ENCODE data around the gene ARFRP1.
"Not testable (repeated sequence)": the region's sequence is repeated elsewhere in the genome, so short reads cannot be mapped to it uniquely, and the experiment has no call there.

The ARFRP1 gene

DNA sequence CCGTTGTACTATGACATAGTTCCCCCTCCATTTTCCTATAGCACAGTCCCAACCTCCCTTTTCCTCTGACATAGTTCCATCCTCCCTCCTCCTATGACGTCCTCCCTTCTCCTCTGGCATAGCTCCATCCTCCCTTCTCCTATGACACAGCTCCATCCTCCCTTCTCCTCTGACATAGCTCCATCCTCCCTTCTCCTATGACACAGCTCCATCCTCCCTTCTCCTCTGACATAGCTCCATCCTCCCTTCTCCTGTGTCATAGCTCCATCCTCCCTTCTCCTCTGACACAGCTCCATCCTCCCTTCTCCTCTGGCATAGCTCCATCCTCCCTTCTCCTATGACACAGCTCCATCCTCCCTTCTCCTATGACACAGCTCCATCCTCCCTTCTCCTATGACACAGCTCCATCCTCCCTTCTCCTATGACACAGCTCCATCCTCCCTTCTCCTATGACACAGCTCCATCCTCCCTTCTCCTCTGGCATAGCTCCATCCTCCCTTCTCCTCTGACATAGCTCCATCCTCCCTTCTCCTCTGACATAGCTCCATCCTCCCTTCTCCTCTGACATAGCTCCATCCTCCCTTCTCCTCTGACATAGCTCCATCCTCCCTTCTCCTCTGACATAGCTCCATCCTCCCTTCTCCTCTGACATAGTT lies 15.3 kb upstream of the ARFRP1 start:
- Mint-ChIP-seq H3K9me3 (peaks cover 12% of the 10 kb centered on the region), H3K4me1 (ENCODE audit: low read depth) (peaks cover 17% of the 10 kb centered on the region), H3K36me3 (ENCODE audit: low read depth) (peaks cover 52% of the 10 kb centered on the region), H3K27ac (peak overlapping the region; percentile 19)
- H3K4me3 Mint-ChIP-seq; H3K27me3 Mint-ChIP-seq (ENCODE audit: low read depth): not testable (repeated sequence)

DNA sequence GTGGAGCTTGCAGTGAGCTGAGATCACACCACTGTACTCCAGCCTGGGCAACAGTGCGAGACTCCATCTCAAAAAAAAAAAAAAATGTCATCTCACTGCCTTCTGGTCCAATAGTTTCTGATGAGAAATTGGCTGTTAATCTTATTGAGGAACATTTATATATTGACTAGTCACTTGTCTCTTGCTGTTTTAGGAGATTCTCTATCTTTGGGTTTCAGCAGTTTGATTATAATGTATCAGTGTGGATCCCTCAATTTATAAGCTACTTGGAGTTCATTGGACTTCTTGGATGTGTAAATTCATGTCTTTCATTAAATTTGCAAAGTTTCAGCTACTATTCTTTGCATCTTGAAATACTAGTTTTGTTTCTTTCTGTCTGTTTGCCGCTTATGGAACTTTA lies 11.2 kb upstream of the ARFRP1 start:
- Mint-ChIP-seq H3K4me3 (no peak overlapping the region), H3K27me3 (ENCODE audit: low read depth) (no peaks in the 10 kb centered on the region), H3K36me3 (ENCODE audit: low read depth) (peaks cover 61% of the 10 kb centered on the region), H3K4me1 (ENCODE audit: low read depth) (peaks cover 16% of the 10 kb centered on the region), H3K27ac (no peak overlapping the region), H3K9me3 (peaks cover 16% of the 10 kb centered on the region)

GRCh38 chr20:63714858-63715257 lies 7.1 kb upstream of the ARFRP1 start:
- peaks cover 19% of the 10 kb centered on the region for H3K9me3 Mint-ChIP-seq
- H3K36me3 Mint-ChIP-seq (ENCODE audit: low read depth), result peaks cover 67% of the 10 kb centered on the region
- H3K4me1 Mint-ChIP-seq (ENCODE audit: low read depth), result peaks cover 30% of the 10 kb centered on the region
- no peak overlapping the region for H3K27ac Mint-ChIP-seq
- H3K4me3 Mint-ChIP-seq, result no peak overlapping the region
- no peaks in the 10 kb centered on the region for H3K27me3 Mint-ChIP-seq (ENCODE audit: low read depth)

DNA sequence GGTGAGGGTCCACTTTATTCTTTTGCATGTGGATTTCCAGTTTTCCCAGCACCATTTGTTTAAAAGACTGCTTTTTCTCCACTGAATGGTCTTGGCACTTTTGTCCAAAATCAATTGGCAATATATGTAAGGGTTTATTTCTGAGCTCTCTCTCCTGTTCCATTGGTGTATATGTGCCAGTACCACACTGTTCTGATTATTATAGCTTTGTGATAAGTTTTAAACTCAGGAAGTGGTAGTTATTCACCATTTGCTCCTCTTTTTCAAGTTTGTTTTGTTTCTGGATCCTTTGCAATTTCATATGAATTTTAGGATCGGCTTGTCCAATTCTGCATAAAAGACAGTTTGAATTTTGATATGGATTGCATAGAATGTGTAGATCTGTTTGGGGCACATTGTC lies 4.4 kb upstream of the ARFRP1 start:
- H3K27ac Mint-ChIP-seq, result no peak overlapping the region
- no peaks in the 10 kb centered on the region for H3K27me3 Mint-ChIP-seq (ENCODE audit: low read depth)
- no peak overlapping the region for H3K4me3 Mint-ChIP-seq
- H3K9me3 Mint-ChIP-seq, result peaks cover 12% of the 10 kb centered on the region
- peaks cover 35% of the 10 kb centered on the region for H3K4me1 Mint-ChIP-seq (ENCODE audit: low read depth)
- H3K36me3 Mint-ChIP-seq (ENCODE audit: low read depth), result peaks cover 55% of the 10 kb centered on the region

- H3K9me3 Mint-ChIP-seq, result peaks cover 10% of the 10 kb centered on the region
- H3K27ac Mint-ChIP-seq, result no peak overlapping the region
- peaks cover 54% of the 10 kb centered on the region for H3K36me3 Mint-ChIP-seq (ENCODE audit: low read depth)
- H3K27me3 Mint-ChIP-seq (ENCODE audit: low read depth), result no peaks in the 10 kb centered on the region
- peak overlapping the region; percentile 63 for H3K4me3 Mint-ChIP-seq
- peaks cover 40% of the 10 kb centered on the region for H3K4me1 Mint-ChIP-seq (ENCODE audit: low read depth)
Observed at GRCh38 chr20:63711085-63711645, 3.4 kb upstream of the ARFRP1 start.

DNA sequence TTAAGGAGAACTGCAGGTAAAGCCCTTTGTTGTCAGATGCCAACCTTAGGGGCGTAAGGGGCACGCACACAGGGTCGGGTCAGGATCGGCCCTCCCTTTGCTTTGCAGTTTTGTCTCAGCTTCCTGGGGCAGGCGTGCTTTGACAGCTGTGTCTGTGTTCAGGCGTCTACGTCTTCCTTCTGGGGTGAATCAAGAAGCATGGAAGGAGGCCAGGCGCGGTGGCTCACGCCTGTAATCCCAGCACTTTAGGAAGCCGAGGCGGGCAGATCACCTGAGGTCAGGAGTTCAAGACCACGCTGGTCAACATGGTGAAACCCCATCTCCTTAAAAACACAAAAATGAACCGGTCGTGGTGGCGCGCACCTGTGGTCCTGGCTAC lies 1.4 kb upstream of the ARFRP1 start:
- H3K27ac Mint-ChIP-seq, result no peak overlapping the region
- H3K9me3 Mint-ChIP-seq, result peaks cover 3% of the 10 kb centered on the region
- peaks cover 50% of the 10 kb centered on the region for H3K36me3 Mint-ChIP-seq (ENCODE audit: low read depth)
- H3K4me3 Mint-ChIP-seq, result peak overlapping the region; percentile 86
- peaks cover 39% of the 10 kb centered on the region for H3K4me1 Mint-ChIP-seq (ENCODE audit: low read depth)
- H3K27me3 Mint-ChIP-seq (ENCODE audit: low read depth), result no peaks in the 10 kb centered on the region

DNA sequence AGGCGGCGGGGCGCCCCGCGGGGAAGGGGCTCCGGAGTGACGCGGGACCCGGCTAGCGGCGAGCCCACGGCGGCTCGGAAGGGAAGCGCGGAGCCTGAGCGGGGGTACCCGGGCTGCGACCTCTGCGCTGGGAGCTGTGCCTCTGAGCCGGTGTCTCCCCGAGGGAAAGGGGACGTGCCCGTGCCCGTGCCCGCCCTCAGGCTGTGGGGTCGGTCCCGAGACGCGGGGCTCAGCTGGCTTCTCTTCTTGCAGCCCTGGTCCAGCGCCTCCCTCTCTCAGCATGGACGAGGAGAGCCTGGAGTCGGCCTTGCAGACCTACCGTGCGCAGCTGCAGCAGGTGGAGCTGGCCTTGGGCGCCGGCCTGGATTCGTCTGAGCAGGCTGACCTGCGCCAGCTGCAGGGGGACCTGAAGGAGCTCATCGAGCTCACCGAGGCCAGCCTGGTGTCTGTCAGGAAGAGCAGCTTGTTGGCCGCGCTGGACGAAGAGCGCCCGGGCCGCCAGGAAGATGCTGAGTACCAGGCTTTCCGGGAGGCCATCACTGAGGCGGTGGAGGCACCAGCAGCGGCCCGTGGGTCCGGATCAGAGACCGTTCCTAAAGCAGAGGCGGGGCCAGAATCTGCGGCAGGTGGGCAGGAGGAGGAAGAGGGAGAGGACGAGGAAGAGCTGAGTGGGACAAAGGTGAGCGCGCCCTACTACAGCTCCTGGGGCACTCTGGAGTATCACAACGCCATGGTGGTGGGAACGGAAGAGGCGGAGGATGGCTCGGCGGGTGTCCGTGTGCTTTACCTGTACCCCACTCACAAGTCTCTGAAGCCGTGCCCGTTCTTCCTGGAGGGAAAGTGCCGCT lies 749 bp upstream of the ARFRP1 start:
- Mint-ChIP-seq H3K9me3 (peaks cover 3% of the 10 kb centered on the region), H3K27ac (peak overlapping the region; percentile 9), H3K4me1 (ENCODE audit: low read depth) (peaks cover 39% of the 10 kb centered on the region), H3K27me3 (ENCODE audit: low read depth) (no peaks in the 10 kb centered on the region), H3K36me3 (ENCODE audit: low read depth) (peaks cover 47% of the 10 kb centered on the region), H3K4me3 (peak overlapping the region; percentile 86)

GRCh38 chr20:63706852-63707557 lies 771 bp downstream of the ARFRP1 start:
- H3K9me3 Mint-ChIP-seq, result no peaks in the 10 kb centered on the region
- H3K4me1 Mint-ChIP-seq (ENCODE audit: low read depth), result peaks cover 32% of the 10 kb centered on the region
- peak overlapping the region; percentile 81 for H3K27ac Mint-ChIP-seq
- H3K4me3 Mint-ChIP-seq, result peak overlapping the region; percentile 87
- no peaks in the 10 kb centered on the region for H3K27me3 Mint-ChIP-seq (ENCODE audit: low read depth)
- peaks cover 39% of the 10 kb centered on the region for H3K36me3 Mint-ChIP-seq (ENCODE audit: low read depth)

GRCh38 chr20:63706027-63706695 lies 1.6 kb downstream of the ARFRP1 start:
- Mint-ChIP-seq H3K27me3 (ENCODE audit: low read depth) (no peaks in the 10 kb centered on the region), H3K36me3 (ENCODE audit: low read depth) (peaks cover 33% of the 10 kb centered on the region), H3K4me1 (ENCODE audit: low read depth) (peaks cover 29% of the 10 kb centered on the region), H3K9me3 (no peaks in the 10 kb centered on the region), H3K4me3 (peak overlapping the region; percentile 87), H3K27ac (peak overlapping the region; percentile 81)

- Mint-ChIP-seq H3K9me3 (no peaks in the 10 kb centered on the region), H3K27me3 (ENCODE audit: low read depth) (no peaks in the 10 kb centered on the region), H3K4me3 (no peak overlapping the region), H3K27ac (no peak overlapping the region), H3K4me1 (ENCODE audit: low read depth) (peaks cover 22% of the 10 kb centered on the region), H3K36me3 (ENCODE audit: low read depth) (peaks cover 26% of the 10 kb centered on the region)
Observed at GRCh38 chr20:63705232-63706026, 2.3 kb downstream of the ARFRP1 start.

- peaks cover 18% of the 10 kb centered on the region for H3K4me1 Mint-ChIP-seq (ENCODE audit: low read depth)
- H3K4me3 Mint-ChIP-seq, result no peak overlapping the region
- H3K9me3 Mint-ChIP-seq, result no peaks in the 10 kb centered on the region
- peak overlapping the region; percentile 26 for H3K27ac Mint-ChIP-seq
- no peaks in the 10 kb centered on the region for H3K27me3 Mint-ChIP-seq (ENCODE audit: low read depth)
- peaks cover 24% of the 10 kb centered on the region for H3K36me3 Mint-ChIP-seq (ENCODE audit: low read depth)
Observed at GRCh38 chr20:63704749-63705117, 3.0 kb downstream of the ARFRP1 start.

- no peaks in the 10 kb centered on the region for H3K9me3 Mint-ChIP-seq
- H3K4me1 Mint-ChIP-seq (ENCODE audit: low read depth), result peaks cover 14% of the 10 kb centered on the region
- H3K4me3 Mint-ChIP-seq, result no peak overlapping the region
- peaks cover 24% of the 10 kb centered on the region for H3K36me3 Mint-ChIP-seq (ENCODE audit: low read depth)
- no peaks in the 10 kb centered on the region for H3K27me3 Mint-ChIP-seq (ENCODE audit: low read depth)
- no peak overlapping the region for H3K27ac Mint-ChIP-seq
Observed at GRCh38 chr20:63703976-63704748, 3.6 kb downstream of the ARFRP1 start.

- Mint-ChIP-seq H3K4me1 (ENCODE audit: low read depth) (peaks cover 10% of the 10 kb centered on the region), H3K4me3 (no peak overlapping the region), H3K36me3 (ENCODE audit: low read depth) (peaks cover 21% of the 10 kb centered on the region), H3K27me3 (ENCODE audit: low read depth) (no peaks in the 10 kb centered on the region), H3K9me3 (no peaks in the 10 kb centered on the region), H3K27ac (no peak overlapping the region)
Observed at GRCh38 chr20:63703471-63703975, 4.3 kb downstream of the ARFRP1 start.

Data from T-helper 1 cell treated with Interleukin-12 subunit alpha and Interleukin-12 subunit beta and Interleukin-4 antibody, amounts not matched to agents 30 μg/mL and 1 μg/mL, for 36 hours (primary cell).